H1 (cell line): ENCODE results near the gene CRISPLD2. TPM values are rescaled to one million over a fixed set of nuclear protein-coding genes. Genes with fewer than 3 reads are reported as not detected.

Source experiments
- ATF2 ChIP-seq: IDR thresholded peaks from 2 replicates; pipeline ENCODE4 v1.6.1; 2012; ENCODE audit warnings: low read length, inconsistent platforms
- RBBP5 ChIP-seq: IDR thresholded peaks from 2 replicates; pipeline ENCODE4 v1.7.1; 2012; ENCODE audit warnings: low read depth, mild to moderate bottlenecking, inconsistent platforms, low read length, moderate library complexity, borderline replicate concordance
- polyA plus RNA-seq, 7 experiments: library from polyadenylated mRNA; depleted of rRNA in 3 of 7; stranded (reverse) in 5 of 7; unstranded in 2 of 7; fragments of >200 nt in 5 of 7; fragments of 200-250 nt in 2 of 7; gene quantifications; 1 replicate in 5 of 7; 2 replicates in 1 of 7; 4 replicates in 1 of 7; pipeline versions ENCODE4 v1.2.1 to v1.2.3, GENCODE V29; 2011 to 2013; ENCODE audit warnings: missing spikeins in 2 of 7, mixed read lengths in 2 of 7
- total RNA-seq: library from RNA; stranded (reverse); fragmentation: NEBNext Ultra II Directional; extraction: Animal tissue kit (Norgen Biotek cat#: 25700); gene quantifications from 2 replicates; pipeline ENCODE4 v1.2.1, GENCODE V29; 2021

CRISPLD2 gene
- total and polyA plus RNA-seq, 2 of the 8 experiments (the other 6 are each of a cell fraction or from before 2014, with no cell fraction given) = 2.7 to 5.1 TPM

GRCh38 chr16:84825896-84826557 lies 6.2 kb downstream of the CRISPLD2 start (continued):
- TF ChIP-seq ATF2 = no peak
- TF ChIP-seq RBBP5 = no peak
- TF ChIP-seq, all 59 proteins: peak for 0
